BLaER1 treated with 17β-estradiol and CSF1 and Interleukin-3, amounts not matched to agents 10 nM and 100 nM (cell line): ENCODE measurements around the gene ADAM10.

Experiments
- H3K27ac ChIP-seq, 11 experiments: shearing (Covaris generic); formaldehyde crosslinking; 2 replicates each; pipeline ENCODE4 v1.8.1; 2022
- H3K27me3 ChIP-seq, 11 experiments: shearing (Covaris generic); formaldehyde crosslinking; 2 replicates each; pipeline ENCODE4 v1.8.1; 2022
- H3K36me3 ChIP-seq, 11 experiments: shearing (Covaris generic); formaldehyde crosslinking; 2 replicates each; pipeline ENCODE4 v1.8.1; 2022
- H3K4me1 ChIP-seq, 10 experiments: shearing (Covaris generic); formaldehyde crosslinking; 2 replicates each; pipeline ENCODE4 v1.8.1; 2022
- H3K4me2 ChIP-seq, 11 experiments: shearing (Covaris generic); formaldehyde crosslinking; 2 replicates each; pipeline ENCODE4 v1.8.1; 2022
- H3K4me3 ChIP-seq, 10 experiments: shearing (Covaris generic); formaldehyde crosslinking; 2 replicates each; pipeline ENCODE4 v1.8.1; 2022
- H3K9ac ChIP-seq, 11 experiments: shearing (Covaris generic); formaldehyde crosslinking; 2 replicates each; pipeline ENCODE4 v1.8.1; 2022
- H3K9me3 ChIP-seq, 11 experiments: shearing (Covaris generic); formaldehyde crosslinking; replicated peaks in 1 of 11; 2 replicates each; pipeline ENCODE4 v1.8.1; 2022
- H4K20me1 ChIP-seq, 11 experiments: shearing (Covaris generic); formaldehyde crosslinking; 2 replicates each; pipeline ENCODE4 v1.8.1; 2022
- Cebpa-rat ChIP-seq, 11 experiments: shearing (Covaris generic); IDR thresholded peaks; 2 replicates each; pipeline ENCODE4 v1.8.1; 2022

Gene ADAM10

GRCh38 chr15:58749532-58750337 is at the start of gene ADAM10:
Gene ADAM10, minus strand, starts transcription at chr15:58749707. Its CDS starts 173 bp downstream, at chr15:58749534.
- Histone ChIP-seq H3K9ac (peak within 1 kb of the TSS; percentile 97 to 99 (median 98)), H3K4me1 (peaks cover 19 to 37% (median 30%) of the 10 kb centered on the region in 10 experiments), H3K4me3 (peak within 1 kb of the TSS; percentile 84 to 99 (median 95)), H3K4me2 (peak within 1 kb of the TSS; percentile 81 to 98 (median 89)), H3K9me3 (no peaks in the 10 kb centered on the region), H3K36me3 (peaks cover 0 to 14% (median 5%) of the 10 kb centered on the region in 11 experiments; a peak in 15 of 22 replicates), H3K27ac (peak within 1 kb of the TSS; percentile 94 to 99 (median 96)), H4K20me1 (peaks cover 4 to 44% (median 39%) of the 10 kb centered on the region in 11 experiments; a peak in 18 of 22 replicates), H3K27me3 (no peaks in the 10 kb centered on the region)
- no peak for TF ChIP-seq Cebpa-rat (IDR thresholded peaks at IDR 0.05)

- H3K4me3 ChIP-seq, result no peak overlapping the region
- H3K27ac ChIP-seq, result no peak overlapping the region
- H3K9me3 ChIP-seq, result peaks cover 0 to 16% (median 3%) of the 10 kb centered on the region in 11 experiments; a peak in 7 of 22 replicates
- H3K9ac ChIP-seq, result no peak overlapping the region
- H3K4me2 ChIP-seq, result no peak overlapping the region
- peaks cover 0 to 53% (median 0%) of the 10 kb centered on the region in 11 experiments; a peak in 3 of 22 replicates for H4K20me1 ChIP-seq
- no peaks in the 10 kb centered on the region for H3K27me3 ChIP-seq
- H3K4me1 ChIP-seq, result no peaks in the 10 kb centered on the region; a peak in 1 of 20 replicates
- no peak for TF ChIP-seq Cebpa-rat (IDR thresholded peaks at IDR 0.05)
- peaks cover 7 to 49% (median 27%) of the 10 kb centered on the region in 11 experiments; a peak in 21 of 22 replicates for H3K36me3 ChIP-seq
These were observed 48.0 kb upstream of the ADAM10 start for GRCh38 chr15:58797505-58797904.

GRCh38 chr15:58795825-58796224 is 46.3 kb upstream of the ADAM10 start:
- Histone ChIP-seq H3K36me3 (peaks cover 15 to 62% (median 36%) of the 10 kb centered on the region in 11 experiments), H3K4me3 (no peak overlapping the region), H3K4me1 (no peaks in the 10 kb centered on the region; a peak in 1 of 20 replicates), H4K20me1 (peaks cover 0 to 52% (median 0%) of the 10 kb centered on the region in 11 experiments; a peak in 3 of 22 replicates), H3K27ac (no peak overlapping the region), H3K4me2 (peak overlapping the region in 1 of 11 experiments; percentile 1; a peak in 1 of 22 replicates), H3K27me3 (no peaks in the 10 kb centered on the region), H3K9me3 (peaks cover 0 to 24% (median 7%) of the 10 kb centered on the region in 11 experiments; a peak in 12 of 22 replicates), H3K9ac (no peak overlapping the region)
- no peak for TF ChIP-seq Cebpa-rat (IDR thresholded peaks at IDR 0.05)

- no peak overlapping the region for H3K4me3 ChIP-seq
- H3K27me3 ChIP-seq, result no peaks in the 10 kb centered on the region
- H3K9me3 ChIP-seq, result peaks cover 0 to 26% (median 7%) of the 10 kb centered on the region in 11 experiments; a peak in 12 of 22 replicates
- H3K9ac ChIP-seq, result no peak overlapping the region
- H3K4me2 ChIP-seq, result no peak overlapping the region
- TF ChIP-seq Cebpa-rat (IDR thresholded peaks at IDR 0.05), result no peak
- H4K20me1 ChIP-seq, result peaks cover 0 to 38% (median 0%) of the 10 kb centered on the region in 11 experiments; a peak in 3 of 22 replicates
- no peak overlapping the region for H3K27ac ChIP-seq
- H3K36me3 ChIP-seq, result peaks cover 30 to 79% (median 49%) of the 10 kb centered on the region in 11 experiments
- no peaks in the 10 kb centered on the region; a peak in 1 of 20 replicates for H3K4me1 ChIP-seq
These were observed 44.4 kb upstream of the ADAM10 start for GRCh38 chr15:58793862-58794261.

GRCh38 chr15:58788056-58788710 is 38.7 kb upstream of the ADAM10 start:
- no peak overlapping the region for H3K4me2 ChIP-seq
- peaks cover 0 to 61% (median 0%) of the 10 kb centered on the region in 11 experiments; a peak in 3 of 22 replicates for H4K20me1 ChIP-seq
- no peaks in the 10 kb centered on the region for H3K4me1 ChIP-seq
- peaks cover 0 to 12% (median 7%) of the 10 kb centered on the region in 11 experiments; a peak in 11 of 22 replicates for H3K9me3 ChIP-seq
- TF ChIP-seq Cebpa-rat (IDR thresholded peaks at IDR 0.05), result no peak
- H3K36me3 ChIP-seq, result peaks cover 24 to 90% (median 45%) of the 10 kb centered on the region in 11 experiments
- no peaks in the 10 kb centered on the region for H3K27me3 ChIP-seq
- H3K4me3 ChIP-seq, result no peak overlapping the region
- no peak overlapping the region for H3K27ac ChIP-seq
- no peak overlapping the region for H3K9ac ChIP-seq

- Histone ChIP-seq H3K4me1 (no peaks in the 10 kb centered on the region), H3K4me3 (no peak overlapping the region), H3K27me3 (no peaks in the 10 kb centered on the region), H3K9ac (no peak overlapping the region), H3K36me3 (peaks cover 11 to 75% (median 33%) of the 10 kb centered on the region in 11 experiments; a peak in 20 of 22 replicates), H4K20me1 (peaks cover 0 to 79% (median 0%) of the 10 kb centered on the region in 11 experiments; a peak in 5 of 22 replicates), H3K27ac (no peak overlapping the region), H3K4me2 (no peak overlapping the region), H3K9me3 (0 out of 22 replicates have a peak, but pooled peaks cover 0 to 7% (median 0%) of the 10 kb centered on the region in 11 experiments)
- TF ChIP-seq Cebpa-rat (IDR thresholded peaks at IDR 0.05), result no peak
These were observed 35.8 kb upstream of the ADAM10 start for GRCh38 chr15:58785355-58785754.

- no peak for TF ChIP-seq Cebpa-rat (IDR thresholded peaks at IDR 0.05)
- peaks cover 5 to 32% (median 18%) of the 10 kb centered on the region in 10 experiments; a peak in 16 of 20 replicates for H3K4me1 ChIP-seq
These were observed 30.0 kb upstream of the ADAM10 start for GRCh38 chr15:58779554-58779953.

GRCh38 chr15:58777107-58777506 is 27.6 kb upstream of the ADAM10 start:
- no peaks in the 10 kb centered on the region; a peak in 1 of 22 replicates for H3K9me3 ChIP-seq
- H3K4me3 ChIP-seq, result no peak overlapping the region
- H4K20me1 ChIP-seq, result peaks cover 0 to 95% (median 0%) of the 10 kb centered on the region in 11 experiments; a peak in 6 of 22 replicates
- no peak for TF ChIP-seq Cebpa-rat (IDR thresholded peaks at IDR 0.05)
- H3K27ac ChIP-seq, result no peak overlapping the region
- peaks cover 0 to 34% (median 23%) of the 10 kb centered on the region in 11 experiments; a peak in 15 of 22 replicates for H3K36me3 ChIP-seq
- peak overlapping the region in 8 of 11 experiments; percentile 3 to 98 (median 20); a peak in 10 of 22 replicates for H3K4me2 ChIP-seq
- H3K9ac ChIP-seq, result no peak overlapping the region
- peaks cover 25 to 49% (median 41%) of the 10 kb centered on the region in 10 experiments for H3K4me1 ChIP-seq
- H3K27me3 ChIP-seq, result no peaks in the 10 kb centered on the region

More at GRCh38 chr15:58779554-58779953, 30.0 kb upstream of the ADAM10 start:
- peaks cover 0 to 99% (median 0%) of the 10 kb centered on the region in 11 experiments; a peak in 6 of 22 replicates for H4K20me1 ChIP-seq
- peaks cover 0 to 47% (median 31%) of the 10 kb centered on the region in 11 experiments; a peak in 15 of 22 replicates for H3K36me3 ChIP-seq
- H3K9me3 ChIP-seq, result no peaks in the 10 kb centered on the region
- H3K9ac ChIP-seq, result no peak overlapping the region
- no peak overlapping the region for H3K4me2 ChIP-seq
- no peaks in the 10 kb centered on the region for H3K27me3 ChIP-seq
- no peak overlapping the region for H3K4me3 ChIP-seq
- H3K27ac ChIP-seq, result no peak overlapping the region
